Stimulated activated CD8-positive, alpha-beta memory T cell treated with anti-CD3 and anti-CD28 coated beads, Interleukin-12 subunit alpha, Interleukin-12 subunit beta, amount 100 ng/mL, for 4 hours (primary cell): ENCODE measurements around the gene KIAA1217.

Experiments
- DNase-seq: peaks from one replicate; pipeline ENCODE4 v3.0.0-alpha.2; 2020; ENCODE audit warnings: low read depth

The KIAA1217 gene

DNA sequence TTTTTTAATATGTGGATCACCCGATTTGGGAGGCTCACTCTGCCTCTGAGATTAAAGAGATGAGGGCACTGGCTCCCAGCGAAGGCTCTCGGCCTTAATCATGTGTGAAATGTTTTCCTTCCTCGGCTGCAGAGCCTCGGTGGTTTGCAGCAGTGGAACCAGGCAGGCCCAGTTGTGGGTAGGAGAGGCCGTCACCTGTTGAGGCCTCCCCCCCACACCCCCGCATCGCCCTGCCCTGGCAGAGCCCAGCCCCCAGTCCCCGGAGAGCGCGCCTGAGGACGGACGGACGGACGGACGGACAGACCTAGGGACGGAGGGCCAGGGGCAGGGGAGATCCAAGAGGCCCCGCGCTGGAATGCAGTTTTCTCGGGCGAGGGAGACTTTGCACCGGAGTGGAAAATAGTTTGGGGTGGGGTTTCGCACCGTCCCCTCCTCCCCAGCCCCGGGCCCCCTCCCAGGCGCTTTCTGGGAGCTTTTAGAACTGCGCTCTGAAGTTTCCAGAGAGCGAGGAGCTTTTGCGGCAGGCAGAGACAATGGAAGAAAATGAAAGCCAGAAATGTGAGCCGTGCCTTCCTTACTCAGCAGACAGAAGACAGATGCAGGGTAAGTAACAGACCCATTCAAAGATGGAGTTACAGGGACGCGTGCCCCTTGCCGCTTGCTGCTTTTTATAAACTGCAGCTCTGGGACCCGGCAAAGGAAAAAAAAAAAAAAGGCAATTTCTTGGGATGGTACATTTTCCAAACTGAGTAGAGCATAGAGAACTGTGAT is at the start of gene KIAA1217:
KIAA1217 (plus strand) TSS at position 478 of the 771 bp plus-strand sequence; CDS start at position 534, 56 bp downstream.
- DNase-seq: no peak

GRCh38 chr10:24162206-24162985 is 46.5 kb upstream of the KIAA1217 start:
- DNase-seq: no peak

DNA sequence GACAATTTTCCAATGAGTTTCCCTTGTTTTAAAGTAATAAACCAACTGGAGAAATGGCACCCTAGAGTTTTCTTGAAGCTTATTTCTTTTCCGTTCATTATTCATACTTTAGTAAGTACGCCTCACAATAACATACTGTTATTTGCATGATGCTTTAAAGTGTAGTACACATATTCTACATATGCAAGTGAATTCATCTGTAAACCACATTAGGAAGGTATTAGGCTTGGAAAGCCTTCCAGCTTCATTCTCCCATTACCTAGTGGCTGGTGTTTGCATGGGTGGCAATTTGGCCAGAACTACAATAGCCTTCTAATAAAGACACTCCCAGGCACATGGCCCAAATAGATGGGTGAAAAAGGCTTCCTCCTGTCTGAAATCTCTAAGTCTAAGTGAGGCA is 45.5 kb upstream of the KIAA1217 start:
- no peak for DNase-seq

DNA sequence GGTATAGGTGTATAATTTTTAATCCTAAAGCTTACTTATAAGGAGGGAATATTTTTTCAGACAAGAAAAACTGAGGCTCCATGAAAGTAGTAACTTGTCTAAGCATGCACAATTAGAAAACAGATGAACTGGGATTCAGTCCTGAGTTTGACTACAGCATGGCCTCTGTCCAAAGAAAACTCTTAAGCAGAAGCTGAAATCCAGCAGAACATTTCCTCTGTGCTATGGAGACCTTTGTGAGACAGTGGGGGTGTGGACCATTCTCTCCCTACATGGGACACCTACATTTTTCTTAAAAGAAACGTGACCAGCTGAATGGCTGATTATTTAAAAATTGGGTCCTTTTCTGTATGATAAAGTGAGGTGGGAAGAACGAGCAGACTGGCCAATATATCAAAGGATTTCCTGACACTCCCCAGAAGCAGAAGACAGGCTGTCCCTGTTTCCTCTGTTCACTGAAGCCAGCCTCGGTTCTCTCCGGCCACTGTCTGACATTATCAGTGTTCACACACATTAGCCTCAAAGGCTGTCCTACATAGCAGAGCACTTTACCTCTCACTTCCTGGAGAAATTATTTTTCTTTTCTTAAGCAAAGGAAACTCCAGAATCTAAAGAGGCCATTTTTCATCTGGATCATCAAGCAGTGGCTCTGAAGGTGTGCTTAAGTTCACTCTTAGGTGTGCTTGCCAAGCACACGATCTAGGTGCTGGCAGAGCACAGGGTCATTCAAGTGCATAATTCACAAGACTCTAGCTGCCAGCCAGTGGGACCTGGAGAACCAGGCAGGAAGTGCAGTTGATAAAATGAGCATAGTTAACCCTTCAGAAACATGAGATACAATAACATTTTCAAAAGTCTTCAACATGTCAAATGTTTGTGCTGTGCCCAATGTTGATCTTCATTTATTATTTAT is 40.4 kb upstream of the KIAA1217 start:
- no peak for DNase-seq

GRCh38 chr10:24170199-24170598 is 38.7 kb upstream of the KIAA1217 start:
- no peak for DNase-seq

DNA sequence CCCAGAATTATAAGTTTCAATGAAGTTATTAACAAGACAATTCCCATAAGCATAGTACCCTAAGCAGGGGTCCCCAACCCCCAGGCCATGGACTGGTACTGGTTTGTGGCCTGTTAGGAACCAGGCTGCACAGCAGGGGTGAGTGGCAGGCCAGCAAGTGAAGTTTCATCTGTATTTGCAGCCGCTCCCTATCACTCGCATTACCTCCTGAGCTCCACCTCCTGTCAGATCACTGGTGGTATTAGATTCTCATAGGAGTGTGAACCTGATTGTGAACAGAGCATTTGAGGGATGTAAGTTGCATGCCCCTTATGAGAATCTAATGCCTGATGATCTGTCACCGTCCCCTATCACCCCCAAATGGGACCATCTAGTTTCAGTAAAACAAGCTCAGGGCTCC is 36.0 kb upstream of the KIAA1217 start:
- no peak for DNase-seq

DNA sequence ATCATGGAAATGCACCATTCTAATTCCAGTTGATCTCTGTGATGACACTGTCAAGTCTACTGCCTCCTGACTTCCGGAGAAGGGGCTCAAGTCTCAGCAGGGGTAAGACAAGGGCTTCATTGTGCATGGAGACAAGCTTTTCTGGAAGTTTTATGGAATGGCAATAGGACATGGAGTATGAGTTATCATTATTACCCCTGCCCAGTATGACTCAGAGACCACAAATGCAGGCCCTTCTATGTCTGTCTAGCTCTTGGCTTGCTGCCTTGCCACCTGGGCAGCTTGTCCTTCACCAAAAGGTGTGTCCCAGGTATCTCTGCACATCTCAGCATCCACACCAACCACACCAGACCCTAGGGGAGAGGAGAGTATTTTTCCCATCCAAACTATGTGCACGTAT is 34.9 kb upstream of the KIAA1217 start:
- DNase-seq: no peak

DNA sequence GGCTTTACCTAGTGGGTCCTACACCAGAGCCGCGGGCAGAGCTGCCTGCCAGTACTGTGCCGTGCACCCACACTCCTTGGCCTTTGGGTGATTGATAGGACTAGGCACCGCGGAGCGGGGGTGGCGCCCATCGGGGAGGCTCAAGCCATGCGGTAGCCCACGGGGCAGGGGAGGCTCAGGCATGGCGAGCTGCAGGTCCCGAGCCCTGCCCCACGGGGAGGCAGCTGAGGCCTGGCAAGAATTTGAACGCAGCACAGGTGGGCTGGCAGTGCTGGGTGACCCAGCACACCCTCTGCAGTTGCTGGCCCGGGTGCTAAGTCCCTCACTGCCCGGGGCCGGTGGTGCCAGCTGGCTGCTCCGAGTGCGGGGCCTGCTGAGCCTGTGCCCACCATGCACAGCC is 32.3 kb upstream of the KIAA1217 start:
- DNase-seq: no peak

DNA sequence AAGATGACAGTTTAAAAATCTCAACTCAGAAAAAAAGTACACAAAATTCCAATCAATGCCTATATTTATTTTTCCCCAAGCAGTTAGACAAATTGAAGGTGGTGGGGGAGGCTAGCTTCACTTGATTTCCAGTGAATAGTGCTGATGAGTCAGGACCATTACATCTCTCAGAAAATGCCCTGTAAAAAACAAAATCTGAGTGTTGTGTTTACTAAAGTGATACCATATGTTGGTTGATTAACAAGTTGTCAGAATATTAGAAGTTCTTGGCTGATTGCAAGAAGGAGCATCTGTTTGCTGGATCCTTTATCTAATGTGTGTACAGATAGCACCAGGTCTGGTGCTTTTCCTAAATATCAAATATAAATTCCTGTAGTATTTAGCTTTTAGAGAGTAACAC is 31.3 kb upstream of the KIAA1217 start:
- DNase-seq: no peak

DNA sequence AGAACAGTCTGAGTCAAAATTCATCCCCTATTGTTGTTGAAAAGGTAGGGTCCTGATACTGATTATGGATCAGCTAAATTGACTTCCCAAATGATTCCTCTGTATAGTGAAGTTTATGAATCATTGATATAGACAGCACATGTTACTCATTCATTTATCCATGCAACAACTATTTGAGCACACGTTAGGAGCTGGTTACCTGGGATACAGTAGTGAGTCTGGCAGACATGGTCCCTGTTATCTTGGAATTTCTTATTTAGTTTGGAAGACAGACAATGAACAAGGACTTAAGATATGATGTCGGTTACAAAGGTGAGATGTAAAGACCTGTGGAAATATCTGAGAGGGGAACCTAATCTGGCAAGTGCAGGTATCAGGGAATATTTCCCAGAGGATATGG is 28.0 kb upstream of the KIAA1217 start:
- DNase-seq: no peak

DNA sequence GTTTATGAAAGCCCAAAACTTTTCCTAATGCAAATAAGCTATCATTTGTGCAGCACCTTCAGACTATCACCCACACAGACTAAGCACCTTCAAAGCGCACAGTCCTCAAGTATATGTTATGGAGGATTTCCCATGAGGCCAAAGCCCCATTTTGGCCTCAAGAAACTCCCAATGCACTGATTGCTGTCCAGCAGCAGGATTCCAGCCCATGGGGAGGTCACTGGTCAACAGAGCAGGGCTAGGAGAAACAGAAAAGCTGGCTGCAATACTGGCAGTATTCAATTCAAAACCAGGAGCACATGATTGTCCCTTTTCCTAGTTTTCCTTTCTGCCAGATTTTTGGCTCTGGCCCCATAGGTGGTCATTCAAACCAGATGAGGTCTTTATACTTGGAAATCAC is 24.5 kb upstream of the KIAA1217 start:
- no peak for DNase-seq

GRCh38 chr10:24193330-24193729 is 15.6 kb upstream of the KIAA1217 start:
- DNase-seq: no peak

DNA sequence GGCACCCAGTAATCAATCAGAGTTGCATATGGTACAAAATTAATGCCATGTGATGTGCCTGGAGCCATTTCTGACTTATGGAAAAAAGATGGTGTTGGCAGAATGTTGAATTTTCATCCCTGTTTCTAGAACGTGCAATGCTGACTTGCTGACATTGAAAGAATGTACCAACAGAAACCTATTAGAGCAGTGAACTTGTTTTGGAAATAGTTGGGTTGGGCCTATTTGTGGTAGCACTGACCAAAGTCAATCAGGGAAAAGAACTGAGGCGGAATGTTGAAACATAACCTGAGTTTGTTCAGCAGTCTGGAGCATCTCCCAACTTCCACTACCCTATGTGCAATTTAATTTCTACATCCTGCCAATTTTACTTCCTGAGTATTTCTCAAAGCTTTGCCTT is 11.7 kb upstream of the KIAA1217 start:
- no peak for DNase-seq

GRCh38 chr10:24201503-24202180 is 7.3 kb upstream of the KIAA1217 start:
- DNase-seq: no peak

GRCh38 chr10:24202181-24202570 is 6.8 kb upstream of the KIAA1217 start:
- DNase-seq: no peak

DNA sequence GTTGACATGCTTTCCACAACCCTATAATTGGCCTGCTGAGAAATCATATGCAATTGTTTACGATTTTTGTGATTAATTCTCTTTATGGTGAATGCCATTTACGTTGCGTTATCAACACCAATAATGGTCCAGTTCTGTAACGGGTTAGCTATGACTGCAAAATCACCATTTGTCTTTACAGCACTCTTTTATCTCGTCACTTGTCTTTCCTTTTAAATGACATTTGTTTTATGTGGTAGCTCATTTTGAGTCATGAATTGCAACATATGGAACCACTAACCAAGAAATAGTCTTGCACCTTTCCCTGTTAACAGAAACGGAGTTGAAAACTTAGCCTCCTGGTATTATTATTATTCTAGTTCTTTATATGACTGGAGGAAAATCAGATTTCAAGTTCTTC is 3.1 kb upstream of the KIAA1217 start:
- DNase-seq: no peak

GRCh38 chr10:24206334-24206733 is 2.6 kb upstream of the KIAA1217 start:
- DNase-seq: no peak

DNA sequence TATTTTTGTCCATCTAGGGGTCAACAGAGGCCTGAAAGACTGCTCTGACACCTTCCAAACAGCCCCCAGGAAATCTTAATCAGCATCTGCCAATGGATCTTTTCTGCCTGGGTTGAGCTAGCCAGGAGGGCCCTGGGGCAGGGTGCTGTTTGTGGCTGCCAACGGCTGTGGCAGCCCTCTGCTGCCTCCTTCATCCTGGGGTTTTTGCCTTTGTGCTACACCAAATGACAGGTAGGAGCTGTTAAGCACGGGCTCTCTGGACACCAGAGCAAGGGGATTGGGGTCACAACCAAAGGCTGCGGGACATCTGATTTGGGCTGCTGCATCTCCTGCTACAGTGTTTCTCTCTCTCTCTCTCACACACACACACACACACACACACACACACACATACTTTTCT is 2.0 kb upstream of the KIAA1217 start:
- DNase-seq: no peak

GRCh38 chr10:24207341-24207740 is 1.6 kb upstream of the KIAA1217 start:
- DNase-seq: no peak

DNA sequence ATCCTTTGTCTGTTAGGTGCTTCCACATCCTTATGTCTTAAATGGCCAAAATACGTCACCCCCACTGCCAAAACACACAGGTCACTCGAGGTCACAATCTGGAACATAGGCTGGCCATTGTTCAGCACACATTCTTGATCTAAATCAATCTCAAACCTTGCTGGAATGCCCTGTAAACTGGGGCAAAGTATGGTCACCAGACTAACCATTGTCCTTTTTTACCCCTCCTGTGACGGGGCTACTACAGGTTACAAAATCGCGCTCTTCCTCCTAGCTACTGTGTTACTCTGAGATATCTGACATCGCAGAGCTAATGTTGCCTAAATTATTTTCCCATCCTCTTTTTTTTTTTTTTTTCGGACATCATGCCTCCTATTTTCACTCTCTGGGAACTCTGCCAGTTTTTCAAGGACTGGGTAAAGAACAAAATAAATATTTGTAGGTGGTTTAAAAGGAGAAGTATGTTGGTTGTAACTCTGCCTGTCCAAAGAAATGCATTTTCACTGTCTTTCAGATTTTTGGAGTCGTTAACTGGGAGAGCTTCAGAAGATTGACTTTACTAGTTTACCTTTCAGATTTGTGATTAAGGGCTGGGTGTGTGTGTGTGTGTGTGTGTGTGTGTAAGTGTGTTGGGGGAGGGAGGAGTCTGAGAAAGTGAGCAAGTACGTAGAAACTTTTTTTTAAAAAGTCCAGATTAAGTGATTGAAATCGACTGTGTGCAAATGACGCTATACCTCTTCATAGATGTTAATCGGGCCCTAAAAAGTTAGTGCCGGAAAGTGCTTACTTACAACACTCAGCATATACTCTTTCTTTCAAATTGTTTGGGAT is 942 bp upstream of the KIAA1217 start:
- DNase-seq: no peak

GRCh38 chr10:24209432-24209771 is 464 bp downstream of the KIAA1217 start:
- no peak for DNase-seq
